HepG2 (cell line): ENCODE measurements around the gene ACSM2A. TPM values are rescaled to one million over a fixed set of nuclear protein-coding genes. Genes with fewer than 3 reads are reported as not detected.

Experiments
- ATAC-seq: fragments of 200-7000 bp; cut with Tn5 transposase; 3 replicates; pipeline ENCODE4 v1.9.1; 2020; ENCODE audit warnings: mild to moderate bottlenecking, moderate library complexity
- BruUV-seq: library from RNA; stranded (reverse); fragments of 400-500 nt; replicated peaks from 2 replicates; lab custom pipeline; 2021; lab: Mats Ljungman, UMichigan
- CTCF ChIA-PET: fragments of 300-600 bp; formaldehyde crosslinking; extraction: SDS; loops from one replicate; lab custom pipeline; 2021; ENCODE audit warnings: low total read pairs, inconsistent platforms, low intra/inter-chr PET ratio; lab: Yijun Ruan, JAX
- POLR2A ChIA-PET: fragments of 350-600 bp; sonication (Branson Sonifier 250); formaldehyde crosslinking; loops from one replicate; lab custom pipeline; 2020; ENCODE audit warnings: antibody characterized with exemption, inconsistent platforms; lab: Yijun Ruan, JAX
- DNase-seq: peaks from one replicate; pipeline ENCODE4 v3.0.0-alpha.2; 2015; ENCODE audit warnings: low spot score
- FAIRE-seq: peaks from 3 replicates; lab custom pipeline; 2011; peaks lifted over from hg19 to GRCh38; lab: Jason Lieb, UNC
- H2AFZ ChIP-seq: one replicate; pipeline ENCODE4 v1.6.1; 2011; ENCODE audit warnings: low read length, inconsistent platforms
- H3K27ac ChIP-seq: fragments of 300-600 bp; 3 replicates; pipeline ENCODE4 v1.8.0; 2011; ENCODE audit warnings: mixed run types, mild to moderate bottlenecking, mixed read lengths, low read length, inconsistent platforms; ENCODE audit not compliant: insufficient read depth; ENCODE audit errors: extremely low read length
- H3K27me3 ChIP-seq, 2 experiments: fragments of 200-600 bp in 1 of 2; 2 replicates in 1 of 2; 3 replicates in 1 of 2; pipeline versions ENCODE4 v1.6.0 to v1.8.0; 2011; ENCODE audit warnings: low read length in 2 of 2, mild to moderate bottlenecking in 2 of 2, moderate library complexity in 2 of 2, inconsistent platforms in 1 of 2; ENCODE audit not compliant: insufficient read depth in 2 of 2, control insufficient read depth in 1 of 2
- H3K36me3 ChIP-seq, 2 experiments: fragments of 200-600 bp in 1 of 2; replicated peaks in 1 of 2; 2 replicates in 1 of 2; 3 replicates in 1 of 2; pipeline versions ENCODE4 v1.5.1 to v1.8.0; 2011; ENCODE audit warnings: low read length in 2 of 2, inconsistent platforms in 1 of 2; ENCODE audit not compliant: insufficient read depth in 2 of 2, control insufficient read depth in 1 of 2
- H3K4me1 ChIP-seq: 2 replicates; pipeline ENCODE4 v1.5.1; 2012; ENCODE audit warnings: low read length, inconsistent platforms; ENCODE audit not compliant: insufficient read depth
- H3K4me2 ChIP-seq: 2 replicates; pipeline ENCODE4 v1.6.0; 2011; ENCODE audit warnings: low read depth, low read length, inconsistent platforms
- H3K4me3 ChIP-seq, 3 experiments: fragments of 200-600 bp in 1 of 3; sonication (generic), shearing (Covaris generic) in 1 of 3; replicated peaks in 1 of 3; 2 replicates each; pipeline ENCODE4 v1.5.1; 2011 to 2016; ENCODE audit warnings: low read length in 3 of 3, inconsistent platforms in 2 of 3, low read depth in 2 of 3, mild to moderate bottlenecking in 2 of 3, control low read depth in 1 of 3, mixed read lengths in 1 of 3; ENCODE audit not compliant: insufficient read depth in 1 of 3
- H3K79me2 ChIP-seq: one replicate; pipeline ENCODE4 v1.6.1; 2011; ENCODE audit warnings: low read length, inconsistent platforms; ENCODE audit not compliant: insufficient read depth
- H3K9ac ChIP-seq: 2 replicates; pipeline ENCODE4 v1.6.0; 2011; ENCODE audit warnings: mild to moderate bottlenecking, low read depth, low read length, inconsistent platforms; ENCODE audit not compliant: insufficient read depth
- H3K9me3 ChIP-seq: 2 replicates; pipeline ENCODE4 v1.5.1; 2012; ENCODE audit warnings: mild to moderate bottlenecking, low read length
- H4K20me1 ChIP-seq: 2 replicates; pipeline ENCODE4 v1.6.0; 2011; ENCODE audit warnings: inconsistent platforms, mild to moderate bottlenecking, low read length, moderate library complexity; ENCODE audit not compliant: insufficient read depth
- CEBPB ChIP-seq: IDR thresholded peaks from 2 replicates; pipeline ENCODE4 v1.6.1; 2011; ENCODE audit warnings: low read depth, low read length, improper control_type of control experiment, borderline replicate concordance
- MAFF ChIP-seq: IDR thresholded peaks from 2 replicates; pipeline ENCODE4 v1.6.1; 2011; ENCODE audit warnings: low read depth, low read length, improper control_type of control experiment
- MAFK ChIP-seq, 2 experiments: IDR thresholded peaks in 1 of 2; conservative IDR thresholded peaks in 1 of 2; 2 replicates each; pipeline ENCODE4 v1.6.1; 2011; ENCODE audit warnings: improper control_type of control experiment in 2 of 2, low read length in 2 of 2
- MNT ChIP-seq: fragments of 450-650 bp; IDR thresholded peaks from 2 replicates; pipeline ENCODE4 v1.6.1; 2016
- ZNF639 ChIP-seq: conservative IDR thresholded peaks from 2 replicates; pipeline ENCODE4 v1.6.1; 2018; ENCODE audit warnings: missing genetic modification reagents
- WGBS: methylation state at CpG from one replicate; pipeline ENCODE4 v1.1.6; 2017; ENCODE audit warnings: low lambda C conversion rate; 5-methylcytosine and 5-hydroxymethylcytosine counted together
- in situ Hi-C: cut with HindIII; loops from 2 replicates; pipeline ENCODE4 v1.10.0; 2017; ENCODE audit warnings: low pct_unique_long_range_greater_than_20kb; ENCODE audit not compliant: extremely low pct_ligation_motif_present
- intact Hi-C: fragments of 100-400 bp; cut with micrococcal nuclease; formaldehyde crosslinking; loops from one replicate; pipeline ENCODE4 v1.10.0; 2022; ENCODE audit not compliant: unreplicated experiment
- polyA plus RNA-seq, 8 experiments: library from polyadenylated mRNA; depleted of rRNA in 3 of 8; stranded (reverse) in 7 of 8; unstranded in 1 of 8; fragments of >200 nt; fragmentation: Illumina TruSeq in 4 of 8; extraction: Trizol in 4 of 8; gene quantifications; 2 replicates each; pipeline versions ENCODE4 v1.2.1 to v1.2.3, GENCODE V29; 2011 to 2016; ENCODE audit warnings: low read depth in 4 of 8, missing spikeins in 1 of 8, mixed read lengths in 1 of 8; ENCODE audit not compliant: insufficient read depth in 1 of 8
- total RNA-seq, 5 experiments: library from RNA; depleted of rRNA; stranded (reverse); fragments of >200 nt; fragmentation: Illumina TruSeq; extraction: Trizol; gene quantifications; 2 replicates each; pipeline ENCODE4 v1.2.3, GENCODE V29; 2016; ENCODE audit warnings: low read depth in 1 of 5

ACSM2A gene
- total and polyA plus RNA-seq, 2 of the 13 experiments (the other 11 are each of a cell fraction or from before 2014, with no cell fraction given): 11.4 to 16.3 TPM

GRCh38 chr16:20517149-20517548 is 65.8 kb downstream of the ACSM2A start:
- no peaks in the 10 kb centered on the region for H3K79me2 ChIP-seq
- 62% methylated on average over 3 of the region's 3 CpGs for WGBS
- H3K27ac ChIP-seq: no peak overlapping the region
- in situ Hi-C loops (no loop called here), intact Hi-C loops (no loop called here)
- H4K20me1 ChIP-seq: no peaks in the 10 kb centered on the region
- CTCF ChIA-PET: no interaction called here
- no peak overlapping the region for H3K4me2 ChIP-seq
- POLR2A ChIA-PET: no interaction called here
- no peaks in the 10 kb centered on the region for H3K36me3 ChIP-seq
- DNase-seq (no peak), ATAC-seq (no peak), FAIRE-seq (no peak)
- peaks cover 16% of the 10 kb centered on the region for H3K4me1 ChIP-seq
- no peak overlapping the region for H3K4me3 ChIP-seq
- no TSS peak for BruUV-seq
- H3K27me3 ChIP-seq: no peaks in the 10 kb centered on the region
- no peaks in the 10 kb centered on the region for H3K9me3 ChIP-seq
- no peak overlapping the region for H3K9ac ChIP-seq
- no peak overlapping the region for H2AFZ ChIP-seq
- no peak for TF ChIP-seq ZNF639 (CRISPR knock-in tag)
- peak; percentile 6; the same call in 1 of the 2 replicates for TF ChIP-seq CEBPB

GRCh38 chr16:20519231-20519630 is 67.9 kb downstream of the ACSM2A start:
- no TSS peak for BruUV-seq
- CTCF ChIA-PET: no interaction called here
- H3K4me2 ChIP-seq: no peak overlapping the region
- WGBS: 16% methylated on average over 3 of the region's 3 CpGs
- no peak overlapping the region for H3K27ac ChIP-seq
- ATAC-seq (no peak), FAIRE-seq (no peak)
- no peaks in the 10 kb centered on the region for H3K27me3 ChIP-seq
- no peak overlapping the region for H3K9ac ChIP-seq
- H3K4me1 ChIP-seq: peaks cover 16% of the 10 kb centered on the region
- in situ Hi-C loops: no loop called here
- TF ChIP-seq MAFF (peak; percentile 82), MAFK (conservative IDR thresholded peaks at IDR 0.05 in 1 of 2, IDR thresholded peaks at IDR 0.05 in 1 of 2; ENCODE audit: low read length in 2 of 2) (peak; percentile 86 to 89), MNT (no peak)
- TF ChIP-seq, all 625 proteins: peak for 2
- DNase-seq: no peak
- intact Hi-C loops: no loop called here
- Histone ChIP-seq H3K4me3 (no peak overlapping the region), H3K9me3 (no peaks in the 10 kb centered on the region), H3K36me3 (no peaks in the 10 kb centered on the region), H4K20me1 (no peaks in the 10 kb centered on the region), H2AFZ (no peak overlapping the region), H3K79me2 (no peaks in the 10 kb centered on the region)
- POLR2A ChIA-PET: no interaction called here
